A549 (cell line): ENCODE results near the gene GNGT2. TPM values are rescaled to one million over a fixed set of nuclear protein-coding genes. Genes with fewer than 3 reads are reported as not detected.
A peak's percentile ranks its signal among the peaks of the same experiment; 100 is the strongest.

ENCODE experiments used
- ATAC-seq, 2 experiments: fragments of 200-7000 bp in 1 of 2; fragments of >200 bp in 1 of 2; cut with Nextera tagmentation in 1 of 2; cut with Tn5 transposase in 1 of 2; 3 replicates each; pipeline versions ENCODE4 v1.8.0 to v1.9.1; 2018 to 2020; ENCODE audit warnings: mild to moderate bottlenecking in 1 of 2, moderate library complexity in 1 of 2
- CTCF ChIA-PET: fragments of 300-600 bp; sonication (Branson Sonifier 250); formaldehyde crosslinking; extraction: SDS; loops from one replicate; lab custom pipeline; 2021; ENCODE audit warnings: antibody characterized with exemption, inconsistent platforms; lab: Yijun Ruan, JAX
- POLR2A ChIA-PET: fragments of 350-600 bp; formaldehyde crosslinking; extraction: SDS; loops from one replicate; lab custom pipeline; 2021; ENCODE audit warnings: antibody characterized with exemption, inconsistent platforms; lab: Yijun Ruan, JAX
- DNase-seq, 2 experiments: peaks; one replicate each; pipeline versions ENCODE4 v3.0.0 to v3.0.0-alpha.2; 2011 to 2016; ENCODE audit warnings: low read depth in 1 of 2, low spot score in 1 of 2
- FAIRE-seq: peaks from 2 replicates; lab custom pipeline; 2011; peaks lifted over from hg19 to GRCh38; lab: Jason Lieb, UNC
- H3K27ac ChIP-seq, 2 experiments: fragments of >200 bp; sonication (Bioruptor Twin); formaldehyde crosslinking; 3 replicates each; pipeline ENCODE4 v1.5.1; 2016 to 2017
- H3K4me1 ChIP-seq: fragments of >200 bp; sonication (Bioruptor Twin); formaldehyde crosslinking; 3 replicates; pipeline ENCODE4 v1.6.1; 2016
- H3K4me2 ChIP-seq: fragments of >200 bp; sonication (Bioruptor Twin); formaldehyde crosslinking; 3 replicates; pipeline ENCODE4 v1.6.1; 2016
- H3K4me3 ChIP-seq: fragments of >200 bp; sonication (Bioruptor Twin); formaldehyde crosslinking; 3 replicates; pipeline ENCODE4 v1.5.1; 2016
- H3K9me3 ChIP-seq: fragments of >200 bp; sonication (Bioruptor Twin); formaldehyde crosslinking; 3 replicates; pipeline ENCODE4 v1.6.1; 2016
- ATOH8 ChIP-seq: fragments of 250-450 bp; sonication (Bioruptor Pico); IDR thresholded peaks from 2 replicates; pipeline ENCODE4 v1.5.0; 2020; ENCODE audit warnings: low read depth, mild to moderate bottlenecking, moderate library complexity
- BCL3 ChIP-seq: fragments of >200 bp; sonication (Bioruptor Twin); formaldehyde crosslinking; IDR thresholded peaks from 3 replicates; pipeline ENCODE4 v1.6.1; 2016
- BHLHE40 ChIP-seq: IDR thresholded peaks from 2 replicates; pipeline ENCODE4 v1.6.1; 2012; ENCODE audit warnings: low read depth, low read length, inconsistent platforms
- CBX2 ChIP-seq: fragments of 200-600 bp; sonication (generic); IDR thresholded peaks from 2 replicates; pipeline ENCODE4 v1.6.1; 2016; ENCODE audit warnings: low read depth, mild to moderate bottlenecking, borderline replicate concordance
- CBX8 ChIP-seq: fragments of 200-600 bp; sonication (generic); IDR thresholded peaks from 2 replicates; pipeline ENCODE4 v1.6.1; 2016
- CEBPB ChIP-seq, 2 experiments: fragments of >200 bp in 1 of 2; sonication (Bioruptor Twin) in 1 of 2; formaldehyde crosslinking in 1 of 2; IDR thresholded peaks; 2 replicates each; pipeline ENCODE4 v1.6.1; 2012 to 2016
- CHD2 ChIP-seq: fragments of 150-350 bp; IDR thresholded peaks from 2 replicates; pipeline ENCODE4 v1.6.1; 2014; ENCODE audit warnings: low read length; ENCODE audit not compliant: partially characterized antibody
- CTCF ChIP-seq: fragments of >200 bp; sonication (Bioruptor Twin); formaldehyde crosslinking; IDR thresholded peaks from 3 replicates; pipeline ENCODE4 v1.5.1; 2016
- EHF ChIP-seq: fragments of 250-450 bp; sonication (Bioruptor Pico); IDR thresholded peaks from 2 replicates; pipeline ENCODE4 v1.5.0; 2020; ENCODE audit warnings: mild to moderate bottlenecking
- ELK1 ChIP-seq: fragments of 150-350 bp; IDR thresholded peaks from 2 replicates; pipeline ENCODE4 v1.6.1; 2014; ENCODE audit warnings: low read depth, mild to moderate bottlenecking, low read length
- ESRRA ChIP-seq: fragments of 150-350 bp; IDR thresholded peaks from 2 replicates; pipeline ENCODE4 v1.6.1; 2014; ENCODE audit warnings: mild to moderate bottlenecking, low read length, borderline replicate concordance
- FOXS1 ChIP-seq: fragments of 250-450 bp; sonication (Bioruptor Pico); IDR thresholded peaks from 2 replicates; pipeline ENCODE4 v1.5.0; 2020; ENCODE audit warnings: mild to moderate bottlenecking, moderate library complexity
- HEYL ChIP-seq: fragments of 250-450 bp; sonication (Bioruptor Pico); IDR thresholded peaks from 2 replicates; pipeline ENCODE4 v1.8.0; 2021; ENCODE audit warnings: mild to moderate bottlenecking, moderate library complexity
- HMGXB4 ChIP-seq: fragments of 250-450 bp; sonication (Bioruptor Pico); IDR thresholded peaks from 2 replicates; pipeline ENCODE4 v1.5.0; 2021; ENCODE audit warnings: mild to moderate bottlenecking, moderate library complexity, borderline replicate concordance
- HOXB13 ChIP-seq: fragments of 250-450 bp; sonication (Bioruptor Pico); IDR thresholded peaks from 2 replicates; pipeline ENCODE4 v1.5.0; 2020; ENCODE audit warnings: low read depth, mild to moderate bottlenecking, moderate library complexity
- HOXB5 ChIP-seq: fragments of 250-450 bp; sonication (Bioruptor Pico); IDR thresholded peaks from 2 replicates; pipeline ENCODE4 v1.5.0; 2020; ENCODE audit warnings: mild to moderate bottlenecking, moderate library complexity
- KDM5A ChIP-seq: fragments of 200-600 bp; sonication (generic); IDR thresholded peaks from 2 replicates; pipeline ENCODE4 v1.6.1; 2016; ENCODE audit warnings: antibody characterized with exemption, mild to moderate bottlenecking
- MAFK ChIP-seq: fragments of 450-650 bp; IDR thresholded peaks from 2 replicates; pipeline ENCODE4 v1.6.1; 2014; ENCODE audit not compliant: partially characterized antibody
- MAX ChIP-seq: IDR thresholded peaks from 2 replicates; pipeline ENCODE4 v1.6.1; 2012
- MAZ ChIP-seq: fragments of 150-350 bp; IDR thresholded peaks from 2 replicates; pipeline ENCODE4 v1.6.1; 2014; ENCODE audit warnings: antibody characterized with exemption, low read depth, low read length, borderline replicate concordance
- MYC ChIP-seq: IDR thresholded peaks from 2 replicates; pipeline ENCODE4 v1.6.1; 2012; ENCODE audit warnings: mild to moderate bottlenecking, inconsistent platforms, low read length, improper control_type of control experiment, borderline replicate concordance
- NPAS2 ChIP-seq: fragments of 250-450 bp; sonication (Bioruptor Pico); IDR thresholded peaks from 2 replicates; pipeline ENCODE4 v1.8.0; 2022; ENCODE audit warnings: mild to moderate bottlenecking, moderate library complexity, borderline replicate concordance
- PBX3 ChIP-seq: IDR thresholded peaks from 2 replicates; pipeline ENCODE4 v1.6.1; 2012
- PHF8 ChIP-seq: fragments of 200-600 bp; sonication (generic); IDR thresholded peaks from 2 replicates; pipeline ENCODE4 v1.6.1; 2016; ENCODE audit warnings: low read depth, mild to moderate bottlenecking, antibody characterized with exemption, moderate library complexity, borderline replicate concordance
- POLR2A ChIP-seq: IDR thresholded peaks from 2 replicates; pipeline ENCODE4 v1.6.1; 2012; ENCODE audit warnings: mild to moderate bottlenecking, low read length
- RARB ChIP-seq: fragments of 250-450 bp; sonication (Bioruptor Pico); IDR thresholded peaks from 2 replicates; pipeline ENCODE4 v1.8.0; 2021; ENCODE audit warnings: mild to moderate bottlenecking, moderate library complexity
- RCOR1 ChIP-seq: fragments of 150-350 bp; IDR thresholded peaks from 2 replicates; pipeline ENCODE4 v1.6.1; 2014; ENCODE audit warnings: antibody characterized with exemption, low read length, low read depth
- RNF2 ChIP-seq: fragments of 200-600 bp; sonication (generic); IDR thresholded peaks from 2 replicates; pipeline ENCODE4 v1.6.1; 2016; ENCODE audit warnings: low read depth, mild to moderate bottlenecking, antibody characterized with exemption, moderate library complexity, borderline replicate concordance
- SREBF2 ChIP-seq: fragments of 450-650 bp; IDR thresholded peaks from 2 replicates; pipeline ENCODE4 v1.6.1; 2014; ENCODE audit warnings: mild to moderate bottlenecking, moderate library complexity
- TFCP2L1 ChIP-seq: fragments of 250-450 bp; sonication (Bioruptor Pico); IDR thresholded peaks from 2 replicates; pipeline ENCODE4 v1.5.0; 2021; ENCODE audit warnings: mild to moderate bottlenecking
- ZFP36 ChIP-seq: fragments of 450-650 bp; IDR thresholded peaks from 2 replicates; pipeline ENCODE4 v1.6.1; 2014; ENCODE audit warnings: borderline replicate concordance; ENCODE audit not compliant: partially characterized antibody
- ZSCAN20 ChIP-seq: fragments of 250-450 bp; sonication (Bioruptor Pico); IDR thresholded peaks from 2 replicates; pipeline ENCODE4 v1.8.0; 2022; ENCODE audit warnings: mild to moderate bottlenecking, moderate library complexity
- WGBS: methylation state at CpG from one replicate; pipeline ENCODE4 v1.1.6; 2017; ENCODE audit errors: missing lambda C conversion rate; 5-methylcytosine and 5-hydroxymethylcytosine counted together
- polyA plus RNA-seq, 4 experiments: library from polyadenylated mRNA; depleted of rRNA in 3 of 4; stranded (reverse); fragments of >200 nt; fragmentation: RNase III in 1 of 4; extraction: RNeasy Plus Mini Kit Qiagen cat#74134 plus additional on column Dnase treatment in 1 of 4; gene quantifications; 2 replicates in 3 of 4; 3 replicates in 1 of 4; pipeline ENCODE4 v1.2.3, GENCODE V29; 2011 to 2017

The GNGT2 gene
- polyA plus RNA-seq, 2 of the 4 experiments (the other 2 are of a cell fraction) = 0.31 TPM; not detected in 1

GRCh38 chr17:49193513-49194296 lies 16.7 kb downstream of the GNGT2 start:
- FAIRE-seq (no peak), ATAC-seq (peak; percentile 45 to 51), DNase-seq (peak; percentile 84 to 91)
- ChIA-PET POLR2A (interaction anchor here (0.6 to 1.8 kb wide), 7 partner anchors 15 to 278 kb away, joined by 3 to 6 read pairs (median 4); partner anchors contain the start of gene SNF8), CTCF (interaction anchor here (1.0 to 17.4 kb wide), 6 partner anchors 12 to 161 kb away, joined by 3 to 224 read pairs (median 4); partner anchors contain the start of gene PHOSPHO1)
- Histone ChIP-seq H3K4me1 (peaks cover 27% of the 10 kb centered on the region), H3K4me2 (peak overlapping the region; percentile 88), H3K4me3 (peak overlapping the region; percentile 64), H3K9me3 (no peaks in the 10 kb centered on the region), H3K27ac (peak overlapping the region; percentile 93 to 96)
- WGBS = 7% methylated on average over 21 of the region's 21 CpGs
- no peak for TF ChIP-seq CEBPB (IDR thresholded peaks at IDR 0.05)
- peak; percentile 57; the same call in 1 of the 2 replicates for TF ChIP-seq MYC
- no peak for TF ChIP-seq HMGXB4 (CRISPR knock-in tag)
- no peak for TF ChIP-seq CBX8
- TF ChIP-seq ELK1 = no peak
- no peak for TF ChIP-seq HEYL (CRISPR knock-in tag)
- no peak for TF ChIP-seq ATOH8 (CRISPR knock-in tag)
- peak; percentile 54; the same call in 1 of the 2 replicates for TF ChIP-seq PBX3
- no peak for TF ChIP-seq CBX2
- peak; percentile 87 for TF ChIP-seq MAX
- no peak for TF ChIP-seq KDM5A
- no peak for TF ChIP-seq RNF2
- no peak for TF ChIP-seq TFCP2L1 (CRISPR knock-in tag)
- TF ChIP-seq CTCF = no peak
- no peak for TF ChIP-seq HOXB5
- TF ChIP-seq MAZ = no peak
- TF ChIP-seq NPAS2 (CRISPR knock-in tag) = no peak
- peak; percentile 34 for TF ChIP-seq CHD2
- no peak for TF ChIP-seq FOXS1 (CRISPR knock-in tag)
- no peak for TF ChIP-seq ZSCAN20 (CRISPR knock-in tag)
- no peak for TF ChIP-seq RARB (CRISPR knock-in tag)
- 0 out of 2 replicates have a peak, but pooled peaks have one; percentile 56 for TF ChIP-seq BHLHE40
- no peak for TF ChIP-seq HOXB13 (CRISPR knock-in tag)
- 0 out of 2 replicates have a peak, but pooled peaks have one; percentile 1 for TF ChIP-seq ESRRA
- no peak for TF ChIP-seq ZFP36
- no peak for TF ChIP-seq SREBF2
- peak; percentile 34; the same call in 1 of the 2 replicates for TF ChIP-seq POLR2A
- no peak for TF ChIP-seq MAFK
- TF ChIP-seq PHF8 = no peak
- no peak for TF ChIP-seq EHF (CRISPR knock-in tag)
- TF ChIP-seq BCL3 = no peak
- no peak for TF ChIP-seq RCOR1
